Embryonic facial prominence (tissue), 1 donor: ENCODE measurements around the gene FLNC.

Experiments used
- DNase-seq: peaks from one replicate; pipeline ENCODE4 v3.0.0-alpha.2; 2016; ENCODE audit errors: extremely low spot score

FLNC gene

DNA sequence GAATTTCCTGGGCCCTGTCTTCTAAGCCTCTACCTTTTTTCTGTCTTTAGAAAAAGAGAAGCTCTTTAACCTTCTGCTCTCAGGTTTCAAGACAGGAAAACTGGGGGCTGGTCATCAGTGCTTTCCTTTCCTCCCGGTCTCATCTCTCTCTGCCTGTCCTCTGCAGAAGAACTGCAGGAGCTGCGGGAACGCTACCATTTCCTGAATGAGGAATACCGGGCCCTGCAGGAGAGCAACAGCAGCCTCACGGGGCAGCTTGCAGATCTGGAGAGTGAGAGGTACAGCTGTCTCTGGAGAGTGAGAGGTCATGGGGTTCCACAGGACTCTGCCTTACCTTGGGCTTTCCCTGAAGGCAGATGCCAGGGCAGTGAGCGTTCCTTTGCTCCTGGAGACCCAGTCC lies 25.7 kb upstream of the FLNC start:
- no peak for DNase-seq

DNA sequence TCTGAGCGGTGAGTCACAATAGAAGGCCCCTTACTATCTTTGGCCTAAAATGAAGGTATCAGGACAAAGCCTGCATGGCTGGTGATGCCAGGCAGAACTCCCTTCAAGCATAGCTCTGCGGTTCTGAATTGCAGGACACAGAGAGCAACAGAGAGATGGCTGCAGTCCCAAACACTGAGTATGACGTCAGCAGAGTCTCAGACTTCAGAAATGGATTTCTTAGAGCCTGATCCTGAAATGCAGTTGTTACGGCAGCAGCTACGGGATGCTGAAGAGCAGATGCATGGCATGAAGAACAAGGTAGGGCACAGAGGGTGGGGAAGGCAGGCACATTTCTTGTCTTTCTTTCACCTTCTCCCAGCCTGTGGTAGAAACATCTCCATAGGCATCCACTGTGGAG lies 25.0 kb upstream of the FLNC start:
- no peak for DNase-seq

DNA sequence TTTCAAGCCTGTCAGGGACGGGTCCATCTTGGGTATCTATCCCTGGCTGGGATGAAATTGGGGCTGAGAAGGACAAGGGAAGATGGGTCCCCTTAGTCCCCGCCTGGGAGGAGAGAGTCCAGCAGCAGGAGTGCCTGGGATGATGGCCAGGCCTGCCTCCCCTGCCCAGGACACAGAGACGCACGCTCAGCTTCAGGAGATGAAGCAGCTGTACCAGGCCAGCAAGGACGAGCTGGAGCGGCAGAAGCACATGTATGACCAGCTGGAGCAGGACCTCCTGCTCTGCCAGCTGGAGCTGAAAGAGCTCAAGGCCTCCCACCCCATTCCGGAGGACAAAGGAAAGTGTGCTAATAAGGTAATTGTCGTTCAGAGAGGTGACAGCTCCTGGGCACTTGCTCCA lies 23.0 kb upstream of the FLNC start:
- DNase-seq, result no peak

DNA sequence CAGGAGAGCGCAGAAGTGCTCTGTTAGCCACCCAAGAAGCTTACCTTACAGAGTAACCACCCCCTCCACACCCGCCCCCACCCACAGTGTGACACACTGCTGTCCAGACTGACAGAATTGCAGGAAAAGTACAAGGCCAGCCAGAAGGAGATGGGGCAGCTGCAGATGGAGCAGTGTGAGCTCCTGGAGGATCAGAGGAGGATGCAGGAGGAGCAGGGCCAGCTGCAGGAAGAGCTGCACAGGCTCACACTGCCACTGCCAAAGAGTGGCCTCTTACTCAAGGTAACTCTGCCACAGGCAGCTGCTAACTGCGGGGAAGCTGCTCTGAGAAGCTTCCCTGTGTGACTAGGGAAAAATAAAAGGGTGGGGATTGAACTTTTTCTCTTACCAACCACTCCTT lies 20.8 kb upstream of the FLNC start:
- DNase-seq, result no peak

DNA sequence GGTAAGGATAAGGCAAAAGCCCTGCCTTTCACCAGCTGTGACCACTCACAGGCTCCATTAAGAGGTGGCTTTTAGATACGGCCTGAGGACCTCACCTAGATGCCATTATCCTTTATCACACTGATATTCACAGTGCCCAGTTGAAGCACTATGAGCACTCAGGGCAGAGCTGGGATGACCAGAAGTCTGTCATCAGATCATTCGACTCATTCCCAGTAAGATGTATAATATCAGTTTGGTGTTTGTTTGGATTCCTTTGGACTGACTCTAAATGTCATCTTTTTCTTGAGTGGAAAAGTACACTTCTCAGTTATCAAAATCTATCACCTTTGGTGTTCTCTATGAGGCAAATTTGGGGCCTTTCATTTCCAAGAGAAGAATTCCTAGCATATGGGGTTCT lies 19.7 kb upstream of the FLNC start:
- no peak for DNase-seq

DNA sequence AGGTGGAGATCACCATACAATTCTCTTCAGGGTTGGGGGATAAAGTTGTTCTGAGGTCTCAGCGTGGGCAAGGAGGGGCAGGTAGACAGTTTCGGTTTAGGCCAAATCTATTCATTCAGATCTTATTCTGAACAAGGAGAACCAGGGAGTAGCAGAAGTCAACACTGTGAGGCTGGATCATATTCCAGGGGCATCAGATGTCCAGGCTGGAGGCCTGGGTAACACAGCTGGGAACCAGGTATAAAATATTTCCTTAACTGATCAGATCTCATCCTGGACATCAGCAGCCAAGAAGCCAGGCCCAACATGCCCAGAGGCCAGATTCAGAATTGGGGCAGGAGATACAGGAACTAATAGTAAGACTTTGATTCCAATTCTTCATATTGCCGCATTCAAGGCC lies 19.2 kb upstream of the FLNC start:
- DNase-seq, result no peak

DNA sequence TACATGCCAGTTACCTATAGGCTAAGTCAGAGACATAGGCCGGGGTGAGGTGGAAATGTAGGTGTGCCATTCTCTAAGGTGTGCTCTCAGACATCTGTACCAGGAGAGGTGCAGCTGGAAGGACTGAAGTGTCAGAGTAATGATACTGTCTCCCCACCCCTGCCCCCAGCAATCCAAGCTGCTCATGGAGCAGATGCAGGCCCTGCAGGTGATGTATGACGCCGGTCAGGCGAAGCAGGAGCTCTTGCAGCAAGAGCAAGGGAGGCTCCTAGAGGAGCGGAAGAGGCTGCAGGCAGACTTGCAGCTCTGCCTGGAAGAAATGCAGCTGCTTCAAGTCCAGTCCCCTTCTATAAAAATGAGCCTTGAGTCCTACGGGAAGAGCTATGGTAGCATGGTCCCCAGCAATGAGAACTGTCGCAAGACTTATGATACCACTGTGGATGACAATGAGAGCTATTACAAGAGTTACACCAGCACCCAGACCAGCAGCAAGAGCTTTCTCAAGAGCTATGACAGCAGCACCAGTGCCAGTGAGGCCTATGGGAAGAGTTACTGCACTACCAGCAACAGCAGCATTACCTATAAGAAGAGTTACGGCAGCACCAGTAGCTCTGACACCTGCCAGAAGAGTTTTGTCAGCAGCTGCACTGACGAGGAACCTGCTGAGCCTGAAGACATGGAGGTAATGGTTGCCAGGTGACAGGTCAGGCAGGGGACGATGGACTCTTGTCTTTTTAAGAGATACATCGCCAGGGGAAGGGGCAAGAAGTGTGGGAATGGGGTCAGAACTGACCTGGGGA lies 18.4 kb upstream of the FLNC start:
- no peak for DNase-seq

DNA sequence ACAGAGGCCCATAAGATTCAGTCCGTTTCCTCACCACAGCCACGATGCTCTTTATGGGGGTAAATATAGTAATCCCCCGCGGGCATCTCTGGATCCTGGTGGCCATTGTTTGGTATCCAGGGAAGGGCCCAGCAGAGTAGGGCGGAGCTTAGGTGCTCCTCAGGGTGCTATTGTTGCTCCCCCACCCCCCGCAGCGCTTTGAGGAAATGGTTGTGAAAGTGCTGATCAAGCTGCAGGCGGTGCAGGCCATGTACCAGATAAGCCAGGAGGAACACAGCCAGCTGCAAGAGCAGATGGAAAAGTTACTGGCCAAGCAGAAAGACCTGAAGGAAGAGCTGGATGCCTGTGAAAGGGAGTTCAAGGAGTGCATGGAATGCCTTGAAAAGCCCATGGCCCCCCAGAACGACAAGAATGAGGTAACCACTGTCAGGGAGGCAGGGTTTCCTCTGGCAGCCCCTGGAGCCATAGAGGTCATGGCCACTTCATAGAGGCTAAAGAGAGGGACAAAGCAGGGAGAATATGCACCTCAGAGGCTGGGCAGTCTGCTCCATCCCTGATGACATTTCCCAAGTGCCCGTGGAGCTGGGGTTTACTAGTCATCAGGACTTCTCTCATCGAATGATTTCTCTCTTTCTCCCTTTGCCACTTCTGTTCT lies 17.6 kb upstream of the FLNC start:
- no peak for DNase-seq

DNA sequence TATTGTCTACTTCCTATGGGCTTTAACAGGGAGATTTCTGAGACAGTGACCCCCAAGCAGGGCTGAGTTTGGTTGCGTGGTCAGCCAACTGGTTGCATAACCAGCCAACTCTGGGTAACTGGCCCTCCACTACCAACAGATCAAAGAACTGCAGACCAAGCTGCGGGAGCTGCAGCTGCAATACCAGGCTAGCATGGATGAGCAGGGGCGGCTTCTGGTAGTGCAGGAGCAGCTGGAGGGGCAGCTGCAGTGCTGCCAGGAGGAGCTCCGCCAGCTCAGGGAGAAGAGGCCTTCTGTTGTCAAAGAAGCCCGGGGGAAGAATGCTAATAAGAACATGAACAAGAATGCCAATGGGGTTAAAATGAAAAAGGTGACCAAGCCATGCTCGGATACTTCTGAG lies 15.7 kb upstream of the FLNC start:
- no peak for DNase-seq

DNA sequence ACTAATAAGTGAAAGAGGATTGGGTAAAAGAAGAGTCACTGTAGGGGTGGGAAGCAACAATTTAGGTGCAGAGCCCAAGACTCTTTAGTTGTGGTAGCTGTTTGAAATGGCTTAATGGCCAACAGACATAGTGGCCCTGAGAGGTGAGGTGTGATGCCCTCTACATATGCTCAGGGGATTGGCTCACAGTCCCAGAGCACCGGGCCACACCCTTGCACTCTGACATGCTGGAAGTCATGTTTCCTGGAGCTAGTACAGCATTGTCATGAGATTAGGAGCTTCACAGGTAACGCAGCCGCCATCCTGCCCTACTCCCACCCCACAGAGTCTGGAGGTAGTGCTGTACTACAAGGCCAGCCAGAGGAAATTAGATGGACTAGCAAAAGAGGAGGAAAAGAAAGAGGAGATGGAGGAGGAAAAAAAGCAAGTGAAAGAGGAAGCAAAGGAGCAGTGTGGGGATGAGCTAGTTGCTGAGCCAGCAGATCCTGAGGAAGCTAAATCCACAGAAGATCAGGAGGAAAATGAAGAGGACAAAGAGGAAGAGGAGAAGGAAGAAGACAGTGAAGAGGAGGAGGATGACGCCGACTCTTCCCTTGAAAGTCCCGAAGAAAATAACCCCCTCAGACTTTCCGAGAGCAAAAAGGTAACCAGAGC lies 14.8 kb upstream of the FLNC start:
- DNase-seq, result no peak

DNA sequence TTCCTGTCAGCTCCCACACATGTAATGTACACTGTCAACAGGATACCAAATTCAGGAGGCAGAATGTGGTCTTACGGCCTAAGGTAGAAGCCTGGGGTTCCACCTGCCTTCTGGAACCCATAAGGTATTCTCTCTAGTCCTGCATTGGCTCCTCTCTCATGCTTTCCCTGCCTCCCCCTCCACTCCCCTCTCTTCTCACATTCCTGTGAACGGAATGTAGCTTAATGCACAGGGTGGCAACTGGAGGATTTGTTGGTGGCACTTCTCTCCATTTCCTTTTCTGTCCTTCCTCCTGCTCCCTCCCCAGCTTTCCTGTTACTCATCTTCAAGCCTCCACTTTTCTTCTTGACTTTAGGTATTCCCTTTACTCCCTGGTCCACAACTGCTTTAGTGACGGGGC lies 11.5 kb upstream of the FLNC start:
- DNase-seq, result no peak

DNA sequence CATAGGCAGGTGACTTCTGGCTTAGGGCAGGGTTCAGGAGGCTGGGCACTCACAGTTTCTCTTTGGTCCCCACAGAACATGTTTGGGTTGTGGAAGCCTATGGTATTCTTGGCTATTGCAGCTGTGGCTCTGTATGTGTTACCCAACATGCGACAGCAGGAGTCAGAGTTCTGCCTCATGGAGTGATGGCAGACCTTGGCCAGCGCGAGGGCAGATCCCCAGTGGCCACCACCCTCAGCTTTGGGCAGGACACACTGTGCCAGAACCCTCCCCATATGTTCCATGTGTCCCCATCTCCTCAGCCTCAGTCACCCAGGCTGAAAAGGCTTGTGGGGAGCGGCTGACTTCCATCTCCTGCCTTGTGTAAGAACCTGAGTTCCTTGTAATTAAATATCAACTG lies 8.5 kb upstream of the FLNC start:
- DNase-seq, result no peak

DNA sequence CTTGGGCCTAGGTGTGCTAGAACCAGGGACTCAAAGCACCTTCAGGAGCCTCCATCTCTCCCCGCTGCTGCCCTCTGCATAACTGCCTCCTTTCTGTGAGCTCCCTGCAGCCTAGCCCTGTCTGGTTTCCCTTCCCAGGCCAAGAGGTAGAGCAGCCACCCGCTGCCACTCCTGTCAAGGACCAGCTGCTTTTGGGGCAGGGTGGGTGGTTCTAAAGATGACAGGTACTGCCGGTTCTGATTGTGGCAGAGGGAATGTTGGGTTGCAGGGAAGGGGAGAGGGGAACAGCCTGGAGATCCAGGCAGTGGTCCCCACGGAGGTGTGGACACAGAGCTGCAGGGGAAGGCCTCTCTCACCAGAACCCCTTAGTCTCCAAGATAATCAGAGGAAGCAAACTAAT lies 3.7 kb upstream of the FLNC start:
- DNase-seq, result no peak

DNA sequence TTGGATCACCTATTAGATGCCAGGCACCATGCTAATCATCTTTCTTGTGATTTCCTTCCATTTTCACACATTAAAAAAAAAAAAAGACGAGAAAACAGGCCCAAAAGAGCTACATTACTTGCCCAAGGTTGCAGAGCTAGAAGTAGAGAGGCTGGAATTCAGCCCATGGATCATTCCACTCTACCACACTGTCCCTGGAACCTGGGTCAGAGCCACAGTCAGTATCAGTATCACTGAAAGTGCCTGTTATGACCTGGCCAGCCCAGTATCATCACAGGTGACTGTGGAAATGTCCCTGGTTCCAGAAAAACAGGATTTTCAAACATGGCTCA lies 3.3 kb upstream of the FLNC start:
- DNase-seq, result no peak

DNA sequence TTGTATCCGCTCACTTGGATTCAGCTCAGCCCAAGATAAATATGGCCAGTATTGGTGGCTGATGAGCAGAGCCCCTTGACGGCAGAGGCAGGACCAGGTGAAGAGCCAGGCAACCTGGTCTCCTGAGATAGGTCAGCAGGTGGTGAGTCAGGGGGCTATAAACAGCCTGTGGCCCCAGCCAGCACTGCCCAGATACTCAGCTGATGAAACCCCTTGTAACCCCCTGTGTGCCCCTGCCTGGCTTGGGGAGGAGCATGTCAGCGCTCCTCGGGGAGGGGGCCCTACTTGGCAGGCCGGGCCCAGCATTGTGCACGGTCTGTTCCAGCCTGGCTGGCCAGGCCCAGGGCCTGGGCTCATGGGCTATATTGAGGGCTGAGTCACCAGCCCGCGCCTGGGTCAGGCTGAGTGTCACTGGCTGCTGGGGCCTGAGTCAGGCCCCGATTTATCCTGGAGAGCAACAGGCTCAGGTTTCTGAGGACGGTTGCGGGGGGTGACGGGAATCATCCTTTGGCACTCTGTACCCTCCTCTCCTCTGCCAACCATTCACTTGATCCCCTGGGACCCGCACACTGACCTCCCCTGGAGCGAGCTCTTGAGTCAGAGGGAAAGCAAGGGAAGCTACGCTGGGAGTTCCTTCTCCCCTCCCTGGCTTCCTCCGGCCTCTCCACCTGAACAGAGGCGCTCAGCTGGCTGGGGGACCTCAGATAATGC lies 2.8 kb upstream of the FLNC start:
- no peak for DNase-seq

DNA sequence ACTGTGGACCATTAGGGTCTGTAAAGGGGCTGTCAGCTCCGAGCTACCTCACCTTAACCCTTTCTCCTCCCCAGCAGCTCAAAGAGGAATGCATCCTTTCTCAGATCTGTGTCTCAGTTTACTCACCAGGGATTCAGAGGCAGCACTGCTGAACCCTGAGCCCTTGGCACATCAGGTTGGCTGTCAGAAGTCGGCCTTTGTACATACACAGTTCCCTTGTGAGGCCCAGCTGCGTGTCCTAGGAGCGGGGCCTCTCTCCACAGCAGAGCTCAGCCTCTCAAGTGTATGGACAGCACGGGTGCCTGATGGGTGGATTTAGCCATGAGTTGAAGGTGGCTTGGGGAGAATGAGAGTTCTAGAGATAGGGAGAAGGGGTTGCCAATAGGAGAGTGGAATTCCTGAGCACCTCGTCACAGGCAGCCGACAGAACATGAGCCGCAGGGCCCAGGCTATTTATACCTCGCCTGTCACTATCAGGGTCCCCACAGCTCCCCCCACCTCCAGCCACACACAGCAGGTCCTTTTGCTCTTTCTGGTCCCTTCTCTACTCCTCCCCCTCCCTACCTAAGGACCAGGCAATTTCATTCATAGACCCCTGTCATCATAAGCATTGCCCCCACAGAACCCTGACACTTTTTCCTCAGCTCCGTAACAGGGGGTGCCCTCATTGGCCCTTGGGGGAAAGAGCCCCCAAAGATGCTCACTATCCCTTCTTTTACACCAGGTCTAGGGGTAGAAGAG lies 2.1 kb upstream of the FLNC start:
- no peak for DNase-seq

DNA sequence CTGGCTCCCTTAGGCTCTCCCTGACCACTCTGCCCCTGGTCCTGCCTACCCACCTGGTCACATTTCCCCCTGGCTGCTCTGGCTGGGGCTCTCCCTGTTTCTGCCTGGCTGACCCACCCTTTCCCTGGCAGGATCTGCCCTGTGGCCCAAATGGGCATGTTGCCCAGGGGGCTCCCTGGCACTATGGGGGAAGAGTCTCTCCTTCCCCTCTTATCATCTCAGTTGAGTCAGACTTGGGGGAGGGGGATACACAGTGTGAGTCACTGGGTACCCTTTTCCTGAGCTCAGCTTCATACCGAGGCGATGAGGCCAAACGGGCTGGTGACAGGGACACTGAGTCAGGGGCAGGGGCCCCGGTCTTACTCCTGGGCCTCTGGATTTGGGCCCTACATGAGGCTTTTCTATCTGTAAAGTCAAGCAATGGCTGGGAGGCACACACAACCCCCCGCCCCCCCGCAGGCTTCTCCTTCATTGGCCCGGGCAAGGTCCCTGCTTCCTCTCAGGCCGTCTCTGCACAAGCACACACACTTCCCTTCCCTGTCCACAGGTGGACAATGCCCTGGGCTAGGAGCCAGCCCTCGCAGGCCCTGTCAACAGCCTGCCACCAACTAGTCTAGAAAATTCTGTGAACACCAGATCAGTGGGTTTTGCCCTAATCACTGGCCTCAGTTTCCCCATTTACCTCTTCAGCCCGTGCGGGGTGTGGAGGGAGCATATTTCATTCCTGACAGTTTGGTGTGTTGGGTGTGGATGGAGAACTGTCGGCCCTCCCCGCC lies 627 bp upstream of the FLNC start:
- DNase-seq, result no peak

DNA sequence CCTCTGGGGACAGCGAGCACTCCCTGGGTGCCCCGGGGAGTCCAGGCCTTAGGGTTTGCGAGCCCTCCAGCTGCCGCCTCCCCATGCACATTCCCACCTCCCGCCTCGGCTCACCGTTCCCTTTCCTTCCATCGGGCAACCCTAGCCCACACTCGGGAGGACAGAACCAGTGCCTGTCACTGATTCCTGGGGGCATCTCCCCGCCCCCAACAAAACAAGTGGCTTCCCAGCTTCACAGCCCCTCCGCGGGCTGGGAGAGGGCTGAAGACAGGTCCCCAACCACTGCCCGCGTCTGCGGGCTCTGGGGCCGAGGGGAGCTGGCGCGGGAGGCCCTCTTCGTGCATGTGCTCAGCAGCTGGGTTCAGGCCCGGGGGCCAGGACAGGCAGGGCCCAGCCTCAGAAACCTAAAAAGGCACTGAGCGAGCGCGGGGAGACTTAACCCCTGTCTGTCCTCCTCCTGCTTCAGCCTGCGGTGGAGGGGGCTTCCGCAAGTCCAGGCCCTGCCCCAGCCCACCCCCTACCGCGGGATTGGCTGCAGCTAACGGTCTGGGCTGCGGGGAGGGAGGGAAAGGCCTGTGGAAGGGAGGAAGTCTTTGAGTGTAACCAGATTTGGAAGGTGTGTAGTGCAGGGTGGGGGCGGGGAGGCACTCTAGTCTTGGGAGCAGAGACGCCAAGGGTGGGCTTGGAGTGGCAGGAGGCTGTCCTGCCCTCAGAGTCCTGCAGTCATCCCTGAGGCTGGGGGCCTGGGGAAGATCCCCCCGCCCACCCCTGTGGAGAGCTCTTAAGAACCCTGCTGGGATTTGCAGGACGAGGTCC lies 1.2 kb downstream of the FLNC start:
- peak; percentile 69 for DNase-seq

DNA sequence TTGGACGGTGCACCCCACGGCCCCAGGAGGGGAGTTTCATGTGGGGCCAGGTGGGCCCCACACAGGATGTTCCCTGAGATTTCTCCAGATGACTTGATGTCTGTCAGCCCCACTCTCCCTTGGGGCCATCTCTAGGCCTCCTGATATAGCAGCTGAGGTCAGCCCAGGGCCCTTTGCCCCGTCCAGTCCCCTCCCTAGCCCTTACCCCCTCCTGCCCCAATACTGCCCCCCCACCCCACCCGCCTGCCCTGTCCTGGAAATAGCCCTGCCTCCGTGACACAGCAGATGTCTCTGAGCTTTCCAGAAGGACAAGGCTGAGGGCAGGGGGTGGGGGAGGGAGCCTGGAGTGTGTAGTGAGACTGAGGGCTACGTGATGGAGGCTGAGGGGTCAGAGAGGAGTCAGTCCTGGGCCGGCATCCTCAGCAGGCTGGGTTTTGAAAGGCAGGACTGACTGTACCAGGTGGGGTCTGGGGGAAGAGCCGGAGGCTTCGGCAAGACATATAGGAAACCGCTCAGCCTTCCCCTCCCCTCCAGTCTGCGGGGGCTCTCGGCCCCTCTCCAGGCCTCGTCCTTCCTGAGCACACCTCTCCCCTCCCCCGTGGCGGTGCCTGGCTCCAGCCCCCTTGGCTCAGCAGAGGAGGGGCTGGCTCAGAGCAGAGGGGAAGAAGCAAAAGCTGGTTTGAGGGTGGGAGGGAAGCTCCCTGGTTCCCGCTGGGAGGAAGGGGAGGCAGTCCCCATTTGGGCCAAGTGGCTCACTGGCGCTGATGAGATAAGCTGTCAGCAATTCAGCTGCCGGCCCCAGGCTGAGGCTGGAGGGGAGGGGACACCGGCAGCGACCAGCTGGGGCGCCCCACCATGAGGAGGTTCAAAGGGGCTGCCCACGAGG lies 2.0 kb downstream of the FLNC start:
- peak; percentile 62 for DNase-seq

DNA sequence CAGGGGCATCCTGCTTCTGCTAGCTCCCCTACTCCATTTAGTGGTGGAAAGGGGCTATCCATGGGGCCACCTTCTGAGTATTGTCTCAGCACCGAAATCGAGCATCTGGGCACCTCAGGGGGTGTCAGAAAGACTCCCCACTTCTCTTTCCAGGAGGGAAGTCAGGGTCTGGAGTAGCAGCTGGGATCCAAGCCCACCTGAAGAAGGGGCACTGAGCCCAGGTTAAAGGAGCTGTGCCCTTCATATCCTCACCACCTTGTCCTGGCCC lies 2.6 kb downstream of the FLNC start:
- no peak for DNase-seq
